CD4-positive, alpha-beta T cell treated with Interleukin-10 for 1 hour (primary cell): ENCODE results near the gene CCNF.
A peak's percentile ranks its signal among the peaks of the same experiment; 100 is the strongest.
"Not testable (repeated sequence)": the region's sequence is repeated elsewhere in the genome, so short reads cannot be mapped to it uniquely, and the experiment has no call there.

Experiments used
- DNase-seq: peaks from one replicate; pipeline ENCODE4 v3.0.0-alpha.2; 2020

CCNF gene

GRCh38 chr16:2472885-2473445 is 43.7 kb downstream of the CCNF start:
- no peak for DNase-seq

- peak; percentile 40 for DNase-seq
Observed at GRCh38 chr16:2473446-2473926, 44.2 kb downstream of the CCNF start.

GRCh38 chr16:2473999-2474876 is 45.0 kb downstream of the CCNF start:
- peak; percentile 68 for DNase-seq

- peak; percentile 86 for DNase-seq
Observed at GRCh38 chr16:2474877-2475412, 45.7 kb downstream of the CCNF start, which contains the start of gene TBC1D24. Gene TBC1D24, plus strand, starts transcription at chr16:2475127. Its CDS starts 21,022 bp downstream, at chr16:2496149.

- peak; percentile 37 for DNase-seq
Observed at GRCh38 chr16:2475413-2476344, 46.4 kb downstream of the CCNF start.

- no peak for DNase-seq
Observed at GRCh38 chr16:2476345-2476720, 47.1 kb downstream of the CCNF start.

GRCh38 chr16:2476741-2477140 is 47.5 kb downstream of the CCNF start:
- DNase-seq = no peak

DNA sequence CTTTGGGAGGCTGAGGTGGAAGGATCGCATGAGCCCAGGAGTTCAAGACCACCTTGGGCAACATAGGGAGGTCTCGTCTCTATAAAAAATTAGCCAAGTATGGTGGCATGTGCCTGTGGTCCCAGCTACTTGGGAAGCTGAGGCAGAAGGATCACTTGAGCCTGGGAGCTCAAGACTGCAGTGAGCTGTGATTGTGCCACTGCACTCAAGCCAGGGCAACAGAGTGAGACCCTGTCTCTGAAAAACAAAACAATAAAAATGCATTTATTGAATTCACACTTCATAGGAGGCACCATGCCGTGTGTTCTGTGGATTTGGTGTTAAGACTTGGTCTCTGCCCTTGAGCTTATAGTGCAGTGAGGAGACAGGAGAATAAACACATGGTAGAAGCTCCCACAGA is 48.1 kb downstream of the CCNF start:
- no peak for DNase-seq

DNA sequence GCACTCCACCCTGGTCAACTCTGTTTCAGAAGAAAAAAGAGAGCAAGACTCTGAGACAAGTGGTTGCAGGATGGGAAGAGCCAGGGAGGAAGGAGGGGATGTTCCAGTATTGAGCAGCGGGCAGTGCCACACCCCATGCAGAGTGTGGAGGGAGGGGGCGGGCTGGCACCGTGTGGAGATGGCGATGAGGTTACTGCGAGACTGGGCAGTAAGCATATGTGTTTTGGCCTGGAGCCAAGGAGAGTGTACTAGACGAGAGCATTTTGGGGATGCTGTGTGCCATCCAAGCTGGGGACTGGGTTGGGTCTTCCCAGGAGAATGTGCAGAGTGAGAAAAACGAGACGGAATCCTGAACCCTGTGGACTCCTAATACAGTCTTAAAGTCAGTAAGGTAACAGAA is 49.0 kb downstream of the CCNF start:
- DNase-seq = no peak

DNA sequence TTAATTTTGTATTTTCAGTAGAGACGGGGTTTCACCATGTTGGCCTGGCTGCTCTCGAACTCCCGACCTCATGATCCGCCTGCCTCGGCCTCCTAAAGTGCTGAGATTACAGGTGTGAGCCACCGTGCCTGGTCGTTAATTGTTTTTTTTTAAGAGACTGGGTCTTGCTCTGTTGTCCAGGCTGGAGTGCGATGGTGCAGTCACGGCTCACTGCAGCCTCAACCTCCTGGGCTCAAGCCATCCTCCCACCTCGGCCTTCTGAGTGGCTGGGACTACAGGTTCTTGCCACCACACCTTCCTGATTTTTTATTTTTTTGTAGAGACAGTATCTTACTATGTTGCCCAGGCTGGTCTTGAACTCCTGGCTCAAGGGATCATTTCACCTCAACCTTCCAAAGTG is 50.7 kb downstream of the CCNF start:
- not testable (repeated sequence) for DNase-seq

- DNase-seq = no peak
Observed at GRCh38 chr16:2480948-2481347, 51.7 kb downstream of the CCNF start.

GRCh38 chr16:2481676-2482075 is 52.4 kb downstream of the CCNF start:
- no peak for DNase-seq

DNA sequence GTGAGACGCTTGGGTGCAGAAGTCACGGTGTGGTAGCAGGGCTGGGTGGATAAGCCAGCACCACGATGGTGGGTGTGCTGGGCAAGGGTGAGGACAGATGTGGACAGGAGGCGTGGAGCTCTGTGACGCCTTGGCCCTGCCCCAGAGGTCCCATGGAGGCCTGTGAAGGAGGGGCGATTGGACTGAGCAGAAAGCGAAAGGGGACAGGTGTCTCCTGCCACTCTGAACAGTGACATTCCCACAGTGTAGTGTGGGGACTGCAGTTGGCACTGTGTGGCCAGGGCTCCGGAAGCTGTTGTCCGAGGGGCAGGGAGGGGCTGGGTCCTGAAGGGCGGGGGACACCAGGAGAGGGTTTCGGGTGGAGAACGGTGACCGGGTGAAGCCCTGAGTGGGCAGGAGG is 53.0 kb downstream of the CCNF start:
- no peak for DNase-seq

DNA sequence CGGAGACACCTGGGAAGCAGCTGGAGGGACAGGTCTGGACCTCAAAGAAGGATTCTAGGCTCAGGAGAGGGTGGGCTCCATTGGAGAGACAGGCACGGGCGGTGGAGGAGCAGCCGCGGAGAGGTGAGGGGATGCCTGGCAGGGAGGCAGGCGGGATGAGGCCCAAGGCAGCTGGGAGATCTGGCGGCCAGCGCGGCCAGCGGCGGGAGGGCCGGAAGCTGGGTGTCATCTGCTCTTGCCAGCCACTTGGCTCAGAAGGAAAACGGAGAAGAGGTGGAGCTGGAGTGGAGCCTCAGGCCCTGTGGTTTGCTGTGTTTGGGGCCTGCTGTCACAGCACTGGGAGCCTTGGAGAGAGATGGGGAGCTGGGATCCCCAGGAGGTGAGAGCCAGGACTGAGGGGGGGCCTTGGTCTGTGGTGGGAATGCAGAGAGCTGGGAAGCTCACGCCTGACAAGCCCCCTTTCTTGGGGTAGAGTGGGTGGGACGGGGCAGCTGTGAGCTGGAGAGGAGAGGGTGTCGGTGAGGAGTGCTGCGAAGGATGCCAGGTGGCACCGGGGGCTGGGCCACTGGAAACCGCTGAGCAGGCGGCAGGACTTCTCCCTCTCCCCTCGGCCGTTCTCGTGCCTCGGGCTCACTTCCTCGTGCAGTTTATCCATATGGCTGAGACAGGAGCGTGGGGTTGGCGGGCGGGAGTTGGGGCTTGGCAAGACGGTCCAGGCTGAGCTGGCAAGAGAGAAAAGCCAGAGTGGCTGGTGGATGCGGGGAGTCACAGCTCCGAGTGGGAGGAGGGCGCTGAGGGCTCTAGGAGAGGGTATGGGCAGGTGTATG is 53.7 kb downstream of the CCNF start:
- DNase-seq = no peak

DNA sequence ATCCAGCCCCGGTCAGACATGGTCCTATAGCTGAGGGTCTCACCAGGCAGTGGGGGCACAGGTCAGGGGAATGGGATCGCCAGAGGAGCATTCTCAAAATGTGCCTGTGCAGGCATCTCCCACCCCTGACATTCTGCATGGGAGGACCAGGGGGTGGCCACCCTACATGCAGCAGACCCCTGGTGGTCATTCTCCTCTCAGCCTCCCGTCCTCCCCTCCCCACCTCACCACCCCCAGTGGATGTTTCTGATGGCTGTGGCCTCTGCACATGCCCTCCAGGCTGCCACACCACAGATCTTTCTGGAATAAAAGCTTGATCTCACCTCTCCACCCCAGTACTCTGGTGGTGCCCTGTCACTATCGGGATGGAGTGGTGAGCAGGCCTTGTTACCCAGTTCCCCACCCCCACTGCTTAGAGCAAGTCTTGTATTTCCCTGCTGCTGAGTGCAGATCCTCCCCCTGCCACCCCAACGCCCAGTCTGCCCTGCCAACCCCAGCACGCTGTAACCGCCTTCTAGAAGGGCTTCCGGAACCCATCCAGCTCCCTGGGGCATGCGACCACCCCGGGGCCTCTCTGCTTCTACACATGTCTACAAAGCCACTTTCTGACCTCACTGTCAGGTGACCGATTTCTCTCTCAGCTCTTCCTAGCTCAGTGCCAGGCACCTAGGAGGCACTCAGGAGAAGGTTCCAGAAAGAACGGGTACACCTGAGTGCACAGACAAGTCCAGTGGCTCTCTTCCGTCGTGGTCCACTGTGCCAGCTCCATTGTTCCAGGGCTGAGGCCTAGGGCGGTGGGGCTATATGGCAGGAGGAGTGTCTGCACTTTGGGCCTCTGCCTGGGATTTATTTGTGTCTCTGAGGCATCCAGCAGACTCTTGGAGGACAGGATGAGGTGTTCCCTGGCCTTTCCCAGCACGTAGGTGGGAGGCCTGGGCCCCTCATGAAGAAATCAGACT is 55.0 kb downstream of the CCNF start:
- no peak for DNase-seq

DNA sequence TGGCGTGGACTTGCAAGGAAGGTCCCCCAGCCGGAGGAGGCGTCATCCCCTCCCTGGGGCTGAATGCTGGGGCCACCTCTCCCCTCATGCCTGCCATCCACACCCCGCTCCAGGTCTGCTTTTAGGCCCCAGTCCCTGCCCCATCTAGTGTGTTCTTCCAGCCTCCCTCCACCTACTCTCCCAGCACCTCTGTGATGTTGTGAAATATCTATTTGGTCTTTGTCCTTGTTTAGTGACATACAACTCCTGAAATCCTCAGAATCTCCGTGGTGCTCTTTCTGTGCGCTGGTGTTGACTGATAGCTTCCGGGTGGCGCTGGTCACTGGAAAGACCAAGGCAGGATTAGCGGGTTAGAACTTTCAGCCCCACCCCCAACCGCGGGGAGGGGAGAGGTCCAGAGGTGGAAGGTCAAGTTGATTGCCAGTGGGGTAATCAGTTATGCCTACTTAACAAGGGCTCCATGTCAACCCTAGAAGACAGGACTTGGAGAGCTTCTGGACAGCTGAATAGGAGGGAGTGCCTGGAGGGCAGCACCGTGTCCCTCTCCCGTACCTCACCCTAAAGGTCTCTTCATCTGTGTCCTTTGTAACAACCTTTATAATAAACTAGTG is 55.8 kb downstream of the CCNF start:
- DNase-seq = no peak

GRCh38 chr16:2485811-2486507 is 56.7 kb downstream of the CCNF start:
- DNase-seq = no peak

DNA sequence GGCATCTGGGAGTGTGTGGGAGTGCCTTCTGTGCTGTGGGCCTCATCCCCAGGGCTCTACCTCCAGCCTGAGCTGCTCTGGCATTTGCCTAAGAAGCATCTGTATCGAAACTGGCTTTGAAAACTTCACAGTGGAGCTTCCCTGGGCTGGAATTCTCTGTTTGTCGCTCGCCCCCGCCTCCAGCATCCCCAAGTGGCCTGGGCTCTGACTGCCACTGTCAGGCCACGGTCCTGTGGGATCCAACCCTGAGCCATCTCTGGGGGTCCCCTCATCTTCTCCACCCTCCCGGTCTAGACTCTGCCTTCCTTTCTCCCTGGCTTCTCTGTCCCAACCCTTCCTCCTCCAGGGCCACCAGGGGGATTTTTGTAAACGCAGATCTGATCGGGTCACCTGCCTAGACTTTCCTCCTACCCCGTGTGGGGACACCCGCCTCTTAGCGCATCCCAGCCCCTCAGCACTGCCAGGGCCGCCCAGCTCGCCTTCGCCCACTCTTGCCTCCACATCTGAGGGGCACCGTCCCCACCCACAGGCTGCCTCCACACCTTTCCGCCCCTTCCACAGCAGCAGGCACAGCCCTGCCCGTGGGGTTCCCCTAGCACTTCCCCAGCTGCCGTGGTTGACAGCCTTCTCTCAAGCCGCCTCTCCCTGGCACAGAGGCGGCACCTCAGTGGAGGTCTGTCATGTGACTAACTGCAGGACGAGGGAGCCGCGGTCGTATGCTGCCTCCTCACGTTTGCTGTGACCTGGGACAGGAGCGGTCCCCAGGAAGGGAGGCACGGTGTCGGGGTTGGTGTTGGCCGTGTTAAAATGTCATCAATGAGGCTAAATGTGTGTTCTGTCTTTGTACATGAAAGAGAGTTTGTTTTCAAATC is 57.6 kb downstream of the CCNF start:
- DNase-seq = peak; percentile 88

DNA sequence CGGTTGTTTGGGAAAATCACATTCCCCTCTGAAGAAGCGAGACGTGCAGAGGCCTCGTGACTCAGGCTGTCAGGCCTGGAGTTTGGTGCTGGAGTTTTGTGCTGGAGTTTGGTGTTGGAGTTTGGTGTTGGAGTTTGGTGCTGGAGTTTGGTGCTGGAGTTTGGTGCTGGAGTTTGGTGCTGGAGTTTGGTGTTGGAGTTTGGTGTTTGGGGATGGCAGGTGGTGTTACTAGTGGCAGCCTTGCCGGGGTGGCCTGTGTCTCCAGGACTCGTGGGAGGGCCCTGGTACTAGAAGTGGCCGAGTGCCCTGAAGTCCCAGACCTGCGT is 58.2 kb downstream of the CCNF start:
- DNase-seq = no peak
